HepG2 (cell line): ENCODE data around the gene MATK. TPM values are rescaled to one million over a fixed set of nuclear protein-coding genes. Genes with fewer than 3 reads are reported as not detected.

Experiments
- ELF3 ChIP-seq: IDR thresholded peaks from 2 replicates; pipeline ENCODE4 v1.6.1; 2016; ENCODE audit warnings: missing genetic modification reagents, missing compliant biosample characterization
- FOXP4 ChIP-seq: sonication (generic); formaldehyde crosslinking; IDR thresholded peaks from 2 replicates; pipeline ENCODE4 v1.4.0; 2020; ENCODE audit warnings: missing genetic modification reagents
- GATAD2A ChIP-seq: IDR thresholded peaks from 2 replicates; pipeline ENCODE4 v1.6.1; 2016
- KDM5A ChIP-seq: fragments of 200-600 bp; sonication (generic); IDR thresholded peaks from 2 replicates; pipeline ENCODE4 v1.7.0; 2018; ENCODE audit warnings: antibody characterized with exemption, mild to moderate bottlenecking, low read length, borderline replicate concordance
- MEIS1 ChIP-seq: sonication (generic); formaldehyde crosslinking; IDR thresholded peaks from 2 replicates; pipeline ENCODE4 v1.9.0; 2021; ENCODE audit warnings: mild to moderate bottlenecking, missing genetic modification reagents, moderate library complexity, borderline replicate concordance
- NFYC ChIP-seq: IDR thresholded peaks from 2 replicates; pipeline ENCODE4 v1.6.1; 2016; ENCODE audit warnings: missing genetic modification reagents, missing compliant biosample characterization
- NRL ChIP-seq: sonication (generic); formaldehyde crosslinking; IDR thresholded peaks from 2 replicates; pipeline ENCODE4 v1.5.0; 2020; ENCODE audit warnings: missing genetic modification reagents, mild to moderate bottlenecking, moderate library complexity, borderline replicate concordance
- PCBP1 ChIP-seq: fragments of 200-400 bp; formaldehyde crosslinking; IDR thresholded peaks from 2 replicates; pipeline ENCODE4 v1.6.1; 2017; ENCODE audit warnings: mild to moderate bottlenecking, low read depth, low read length, borderline replicate concordance
- PHF21A ChIP-seq: sonication (generic); formaldehyde crosslinking; IDR thresholded peaks from 2 replicates; pipeline ENCODE4 v1.5.0; 2020; ENCODE audit warnings: mild to moderate bottlenecking, missing genetic modification reagents
- SNRNP70 ChIP-seq: fragments of 200-400 bp; formaldehyde crosslinking; IDR thresholded peaks from 2 replicates; pipeline ENCODE4 v1.6.1; 2017; ENCODE audit warnings: mild to moderate bottlenecking, low read depth, low read length, moderate library complexity
- TEF ChIP-seq: sonication (generic); formaldehyde crosslinking; IDR thresholded peaks from 2 replicates; pipeline ENCODE4 v1.5.0; 2020; ENCODE audit warnings: missing genetic modification reagents
- ZFP82 ChIP-seq: sonication (generic); formaldehyde crosslinking; IDR thresholded peaks from 2 replicates; pipeline ENCODE4 v1.5.1; 2020; ENCODE audit warnings: mild to moderate bottlenecking, missing genetic modification reagents, borderline replicate concordance
- ZMYM2 ChIP-seq: sonication (generic); formaldehyde crosslinking; IDR thresholded peaks from 2 replicates; pipeline ENCODE4 v1.8.0; 2022; ENCODE audit warnings: mild to moderate bottlenecking, missing genetic modification reagents
- ZNF136 ChIP-seq: sonication (generic); formaldehyde crosslinking; IDR thresholded peaks from 2 replicates; pipeline ENCODE4 v1.8.1; 2022; ENCODE audit warnings: low read depth, mild to moderate bottlenecking, moderate library complexity, missing genetic modification reagents
- ZNF598 ChIP-seq: sonication (generic); formaldehyde crosslinking; IDR thresholded peaks from 2 replicates; pipeline ENCODE4 v1.5.1; 2020; ENCODE audit warnings: mild to moderate bottlenecking, missing genetic modification reagents, borderline replicate concordance
- ZNF781 ChIP-seq: sonication (generic); formaldehyde crosslinking; IDR thresholded peaks from 2 replicates; pipeline ENCODE4 v1.5.1; 2020; ENCODE audit warnings: borderline replicate concordance, mild to moderate bottlenecking, missing genetic modification reagents; ENCODE audit errors: not compliant biosample characterization
- ZNF839 ChIP-seq: sonication (generic); formaldehyde crosslinking; IDR thresholded peaks from 2 replicates; pipeline ENCODE4 v1.4.0; 2020; ENCODE audit warnings: missing genetic modification reagents, mild to moderate bottlenecking, borderline replicate concordance
- polyA plus RNA-seq, 8 experiments: library from polyadenylated mRNA; depleted of rRNA in 3 of 8; stranded (reverse) in 7 of 8; unstranded in 1 of 8; fragments of >200 nt; fragmentation: Illumina TruSeq in 4 of 8; extraction: Trizol in 4 of 8; gene quantifications; 2 replicates each; pipeline versions ENCODE4 v1.2.1 to v1.2.3, GENCODE V29; 2011 to 2016; ENCODE audit warnings: low read depth in 4 of 8, missing spikeins in 1 of 8, mixed read lengths in 1 of 8; ENCODE audit not compliant: insufficient read depth in 1 of 8
- total RNA-seq, 5 experiments: library from RNA; depleted of rRNA; stranded (reverse); fragments of >200 nt; fragmentation: Illumina TruSeq; extraction: Trizol; gene quantifications; 2 replicates each; pipeline ENCODE4 v1.2.3, GENCODE V29; 2016; ENCODE audit warnings: low read depth in 1 of 5
- TF ChIP-seq, protein P1 (sequence below), 2 experiments: sonication (generic) in 1 of 2; formaldehyde crosslinking in 1 of 2; IDR thresholded peaks; 2 replicates each; pipeline versions ENCODE4 v1.4.0 to v1.6.1; 2018 to 2020; ENCODE audit warnings: missing genetic modification reagents in 2 of 2, borderline replicate concordance in 1 of 2, low read depth in 1 of 2, mild to moderate bottlenecking in 1 of 2, missing biosample characterization in 1 of 2
- TF ChIP-seq, protein P2 (sequence below): IDR thresholded peaks from 2 replicates; pipeline ENCODE4 v1.6.1; 2016; ENCODE audit warnings: low read depth, control low read depth

The MATK gene
- total and polyA plus RNA-seq, 2 of the 13 experiments (the other 11 are each of a cell fraction or from before 2014, with no cell fraction given) = 0.09 TPM; not detected in 1

DNA sequence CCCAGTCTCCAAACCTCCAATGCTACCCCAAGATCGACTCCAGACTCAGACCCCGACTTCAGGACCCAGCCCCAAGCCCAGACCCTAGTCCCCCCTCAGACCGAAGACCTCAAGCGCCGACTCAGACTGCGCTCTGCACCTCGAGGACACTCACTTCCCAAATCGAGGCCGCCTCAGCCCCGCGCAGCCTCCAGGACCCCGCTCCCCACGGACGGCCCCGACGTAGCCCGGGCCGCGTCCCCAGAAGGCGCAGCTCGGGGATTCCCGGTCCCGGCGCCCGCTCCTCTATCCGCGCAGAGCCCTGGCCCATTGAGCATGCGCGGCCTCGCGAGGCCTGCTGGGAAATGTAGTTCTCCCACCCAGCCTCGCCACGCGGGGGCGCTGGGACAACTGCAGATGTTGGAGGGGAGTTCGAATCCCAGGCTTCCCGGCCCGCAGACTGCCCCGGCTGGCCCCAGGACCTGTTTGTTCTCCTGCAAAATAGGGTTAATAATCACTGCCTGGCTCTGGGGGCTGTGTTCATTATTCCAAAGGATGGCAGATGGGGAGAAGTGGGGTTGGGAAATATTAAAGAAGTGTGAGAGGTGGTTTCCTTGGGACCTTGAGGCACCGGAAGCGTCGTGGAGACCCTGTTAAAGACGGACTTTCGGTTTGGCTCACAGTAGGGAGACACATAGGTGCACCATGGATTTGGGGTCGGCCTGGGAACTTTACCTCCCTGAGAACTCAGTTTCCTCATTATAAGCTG, 24.6 kb downstream of the MATK start, which contains the start of gene APBA3 (continued):
- TF ChIP-seq FOXP4 (CRISPR knock-in tag) (peak; percentile 53; the same call in 1 of the 2 replicates), PHF21A (peak; percentile 76; the same call in 1 of the 2 replicates), SNRNP70 (no peak), ZNF839 (CRISPR knock-in tag) (0 out of 2 replicates have a peak, but pooled peaks have one; percentile 69), ZFP82 (CRISPR knock-in tag) (0 out of 2 replicates have a peak, but pooled peaks have one; percentile 59), ELF3 (peak; percentile 50; the same call in 1 of the 2 replicates), TEF (peak; percentile 29; the same call in 1 of the 2 replicates), NFYC (CRISPR knock-in tag) (0 out of 2 replicates have a peak, but pooled peaks have one; percentile 35), ZNF136 (0 out of 2 replicates have a peak, but pooled peaks have one; percentile 13), ZNF781 (CRISPR knock-in tag) (peak; percentile 14), PCBP1 (0 out of 2 replicates have a peak, but pooled peaks have one; percentile 74), ZNF598 (CRISPR knock-in tag) (peak; percentile 28; the same call in 1 of the 2 replicates), NRL (CRISPR knock-in tag) (peak; percentile 69; the same call in 1 of the 2 replicates), GATAD2A (CRISPR knock-in tag) (peak; percentile 25; the same call in 1 of the 2 replicates), KDM5A (peak; percentile 67; the same call in 1 of the 2 replicates), ZMYM2 (CRISPR knock-in tag) (peak; percentile 99), MEIS1 (peak; percentile 30; the same call in 1 of the 2 replicates)
- TF ChIP-seq, protein P1, sequence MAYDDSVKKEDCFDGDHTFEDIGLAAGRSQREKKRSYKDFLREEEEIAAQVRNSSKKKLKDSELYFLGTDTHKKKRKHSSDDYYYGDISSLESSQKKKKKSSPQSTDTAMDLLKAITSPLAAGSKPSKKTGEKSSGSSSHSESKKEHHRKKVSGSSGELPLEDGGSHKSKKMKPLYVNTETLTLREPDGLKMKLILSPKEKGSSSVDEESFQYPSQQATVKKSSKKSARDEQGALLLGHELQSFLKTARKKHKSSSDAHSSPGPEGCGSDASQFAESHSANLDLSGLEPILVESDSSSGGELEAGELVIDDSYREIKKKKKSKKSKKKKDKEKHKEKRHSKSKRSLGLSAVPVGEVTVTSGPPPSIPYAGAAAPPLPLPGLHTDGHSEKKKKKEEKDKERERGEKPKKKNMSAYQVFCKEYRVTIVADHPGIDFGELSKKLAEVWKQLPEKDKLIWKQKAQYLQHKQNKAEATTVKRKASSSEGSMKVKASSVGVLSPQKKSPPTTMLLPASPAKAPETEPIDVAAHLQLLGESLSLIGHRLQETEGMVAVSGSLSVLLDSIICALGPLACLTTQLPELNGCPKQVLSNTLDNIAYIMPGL (CRISPR knock-in tag; IDR thresholded peaks at IDR 0.05; ENCODE audit: borderline replicate concordance in 1 of 2, low read depth in 1 of 2) = peak; percentile 86 to 87; a peak in 3 of 4 replicates
- TF ChIP-seq, protein P2, sequence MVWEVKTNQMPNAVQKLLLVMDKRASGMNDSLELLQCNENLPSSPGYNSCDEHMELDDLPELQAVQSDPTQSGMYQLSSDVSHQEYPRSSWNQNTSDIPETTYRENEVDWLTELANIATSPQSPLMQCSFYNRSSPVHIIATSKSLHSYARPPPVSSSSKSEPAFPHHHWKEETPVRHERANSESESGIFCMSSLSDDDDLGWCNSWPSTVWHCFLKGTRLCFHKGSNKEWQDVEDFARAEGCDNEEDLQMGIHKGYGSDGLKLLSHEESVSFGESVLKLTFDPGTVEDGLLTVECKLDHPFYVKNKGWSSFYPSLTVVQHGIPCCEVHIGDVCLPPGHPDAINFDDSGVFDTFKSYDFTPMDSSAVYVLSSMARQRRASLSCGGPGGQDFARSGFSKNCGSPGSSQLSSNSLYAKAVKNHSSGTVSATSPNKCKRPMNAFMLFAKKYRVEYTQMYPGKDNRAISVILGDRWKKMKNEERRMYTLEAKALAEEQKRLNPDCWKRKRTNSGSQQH (CRISPR knock-in tag) = peak; percentile 26; the same call in 1 of the 2 replicates
